Fibroblast of the aortic adventitia (primary cell): ENCODE data around the gene AGPAT3. TPM values are rescaled to one million over a fixed set of nuclear protein-coding genes. Genes with fewer than 3 reads are reported as not detected.
A peak's percentile ranks its signal among the peaks of the same experiment; 100 is the strongest.

Source experiments
- DNase-seq: peaks from one replicate; pipeline ENCODE4 v3.0.0-alpha.2; 2010; ENCODE audit warnings: low read depth
- H3K4me3 ChIP-seq: 2 replicates; pipeline ENCODE4 v1.5.1; 2011; ENCODE audit warnings: low read depth, mild to moderate bottlenecking, control low read depth, low read length, moderate library complexity
- total RNA-seq: library from RNA; depleted of rRNA; stranded (reverse); fragments of >200 nt; gene quantifications from 2 replicates; pipeline ENCODE4 v1.2.3, GENCODE V29; 2012; ENCODE audit warnings: low replicate concordance
- TF ChIP-seq, protein P1 (sequence below): IDR thresholded peaks from 2 replicates; pipeline ENCODE4 v1.5.1; 2011; ENCODE audit warnings: mild to moderate bottlenecking, low read length, control low read depth, inconsistent platforms; ENCODE audit not compliant: insufficient read depth

Gene AGPAT3
- total RNA-seq, 1 donor = 29.0 TPM

DNA sequence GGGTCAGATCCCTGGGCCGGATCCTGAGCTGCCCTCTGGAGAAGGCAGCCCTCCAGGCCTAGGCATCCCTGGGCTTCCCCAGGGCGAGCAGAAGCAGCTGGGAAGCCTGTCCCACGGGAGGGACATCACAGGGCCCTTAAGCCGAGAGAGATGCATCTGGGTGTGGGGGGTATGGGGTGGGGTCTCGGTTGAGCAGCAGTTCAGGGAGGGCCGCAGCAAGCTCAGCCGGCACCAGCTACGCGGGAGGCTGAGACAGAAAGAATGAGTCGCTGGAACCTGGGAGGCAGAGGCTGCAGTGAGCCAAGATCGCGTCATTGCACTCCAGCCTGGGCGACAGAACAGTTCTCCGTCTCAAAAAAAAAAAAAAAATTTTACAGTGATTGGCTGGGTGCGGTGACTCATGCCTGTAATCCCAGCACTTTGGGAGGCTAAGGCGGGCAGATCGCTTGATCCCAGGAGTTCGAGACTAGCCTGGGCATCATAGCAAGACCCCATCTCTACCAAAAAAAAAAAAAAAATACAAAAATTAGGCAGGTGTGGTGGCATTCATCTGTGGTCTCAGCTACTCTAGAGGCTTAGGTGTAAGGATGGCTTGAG, 37.9 kb upstream of the AGPAT3 start:
- TF ChIP-seq, protein P1, sequence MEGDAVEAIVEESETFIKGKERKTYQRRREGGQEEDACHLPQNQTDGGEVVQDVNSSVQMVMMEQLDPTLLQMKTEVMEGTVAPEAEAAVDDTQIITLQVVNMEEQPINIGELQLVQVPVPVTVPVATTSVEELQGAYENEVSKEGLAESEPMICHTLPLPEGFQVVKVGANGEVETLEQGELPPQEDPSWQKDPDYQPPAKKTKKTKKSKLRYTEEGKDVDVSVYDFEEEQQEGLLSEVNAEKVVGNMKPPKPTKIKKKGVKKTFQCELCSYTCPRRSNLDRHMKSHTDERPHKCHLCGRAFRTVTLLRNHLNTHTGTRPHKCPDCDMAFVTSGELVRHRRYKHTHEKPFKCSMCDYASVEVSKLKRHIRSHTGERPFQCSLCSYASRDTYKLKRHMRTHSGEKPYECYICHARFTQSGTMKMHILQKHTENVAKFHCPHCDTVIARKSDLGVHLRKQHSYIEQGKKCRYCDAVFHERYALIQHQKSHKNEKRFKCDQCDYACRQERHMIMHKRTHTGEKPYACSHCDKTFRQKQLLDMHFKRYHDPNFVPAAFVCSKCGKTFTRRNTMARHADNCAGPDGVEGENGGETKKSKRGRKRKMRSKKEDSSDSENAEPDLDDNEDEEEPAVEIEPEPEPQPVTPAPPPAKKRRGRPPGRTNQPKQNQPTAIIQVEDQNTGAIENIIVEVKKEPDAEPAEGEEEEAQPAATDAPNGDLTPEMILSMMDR = no peak
- DNase-seq = peak; percentile 65
- no peak overlapping the region for H3K4me3 ChIP-seq

GRCh38 chr21:43829161-43829560, 35.9 kb upstream of the AGPAT3 start:
- no peak overlapping the region for H3K4me3 ChIP-seq
- no peak for DNase-seq
- TF ChIP-seq, protein P1 = no peak

DNA sequence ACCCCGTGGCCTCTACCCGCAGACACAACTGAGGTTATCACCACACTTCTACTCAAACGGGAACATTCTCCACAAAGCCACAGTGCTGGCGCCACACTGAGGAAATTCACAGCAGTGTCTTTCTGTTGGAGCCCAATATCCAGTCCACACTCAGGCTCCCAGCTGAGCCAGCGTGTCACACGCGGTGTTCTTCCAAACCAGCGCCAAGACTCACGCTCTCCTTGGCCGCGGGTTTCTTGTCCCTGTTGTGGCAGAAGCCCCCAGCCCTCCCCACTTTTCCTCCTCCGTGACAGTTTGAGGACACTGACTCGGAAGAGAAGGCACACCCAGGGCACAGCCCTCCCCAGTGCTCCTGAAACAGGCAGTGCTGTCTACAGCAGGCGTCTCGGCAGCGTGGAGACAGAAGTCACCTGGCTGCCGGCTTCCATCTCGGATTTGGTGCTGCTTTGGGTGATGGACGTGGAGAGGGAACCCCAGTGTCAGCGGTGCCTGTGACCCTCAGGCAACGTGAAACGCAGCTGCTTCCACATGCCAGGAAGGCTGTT, 35.4 kb upstream of the AGPAT3 start:
- TF ChIP-seq, protein P1 = no peak
- no peak for DNase-seq
- no peak overlapping the region for H3K4me3 ChIP-seq

DNA sequence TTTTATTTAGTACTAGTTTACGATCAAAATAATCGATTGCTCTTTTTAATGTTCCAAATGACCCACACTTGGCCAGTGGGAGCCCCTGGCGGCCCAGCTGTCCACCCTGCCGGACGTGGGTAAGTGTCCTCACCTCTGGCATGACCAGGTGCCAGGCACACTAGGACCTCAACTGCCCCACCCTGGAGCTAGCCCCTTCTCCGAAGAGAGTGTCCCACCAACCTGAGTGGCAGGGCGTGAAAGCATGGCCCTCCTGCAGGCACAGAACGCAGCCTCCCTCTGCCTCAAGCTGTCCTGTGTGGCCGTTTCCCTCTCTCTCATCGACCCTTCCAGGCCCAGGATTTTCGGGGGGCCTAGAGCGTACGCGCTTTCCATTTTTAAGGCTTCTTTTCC, 32.9 kb upstream of the AGPAT3 start:
- TF ChIP-seq, protein P1 = no peak
- no peak overlapping the region for H3K4me3 ChIP-seq
- DNase-seq = no peak

DNA sequence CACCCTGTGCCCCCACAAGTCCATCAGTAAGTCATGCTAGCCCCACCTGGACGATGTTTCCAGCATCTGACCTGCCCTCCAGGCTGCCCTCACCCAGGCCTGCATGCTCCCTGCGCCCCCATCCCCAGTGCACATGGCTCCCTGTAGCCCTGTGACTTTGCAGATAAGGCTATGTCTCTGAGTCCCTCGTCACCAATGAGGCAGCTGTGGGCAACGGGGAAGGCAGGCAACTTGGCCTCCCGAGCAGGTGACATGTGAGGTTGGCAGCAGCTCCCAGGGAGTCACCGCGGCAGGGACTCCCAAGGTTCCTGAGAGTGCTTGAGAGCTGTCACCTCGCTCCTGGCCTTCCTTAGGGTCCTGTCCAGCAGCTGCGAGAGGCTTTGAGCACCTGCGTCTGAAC, 32.4 kb upstream of the AGPAT3 start:
- H3K4me3 ChIP-seq = no peak overlapping the region
- DNase-seq = no peak
- TF ChIP-seq, protein P1 = no peak

- H3K4me3 ChIP-seq = no peak overlapping the region
- TF ChIP-seq, protein P1 = no peak
- no peak for DNase-seq
These were observed 30.7 kb upstream of the AGPAT3 start for GRCh38 chr21:43834146-43834905.
